SU-DHL-6 (cell line): ENCODE measurements around the gene DROSHA.

ENCODE experiments used
- EZH2phosphoT487 ChIP-seq: fragments of 200-600 bp; sonication (generic), shearing (Covaris generic); conservative IDR thresholded peaks from 2 replicates; pipeline ENCODE4 v1.6.1; 2018; ENCODE audit warnings: mild to moderate bottlenecking, antibody characterized with exemption, low read length, moderate library complexity, mixed read lengths
- TF ChIP-seq, protein P1 (sequence below): fragments of 200-600 bp; sonication (generic); IDR thresholded peaks from one replicate; pipeline ENCODE4 v1.5.1; 2017; ENCODE audit warnings: antibody characterized with exemption, mild to moderate bottlenecking, low read length, moderate library complexity; ENCODE audit not compliant: insufficient read depth, poor library complexity, severe bottlenecking

DNA sequence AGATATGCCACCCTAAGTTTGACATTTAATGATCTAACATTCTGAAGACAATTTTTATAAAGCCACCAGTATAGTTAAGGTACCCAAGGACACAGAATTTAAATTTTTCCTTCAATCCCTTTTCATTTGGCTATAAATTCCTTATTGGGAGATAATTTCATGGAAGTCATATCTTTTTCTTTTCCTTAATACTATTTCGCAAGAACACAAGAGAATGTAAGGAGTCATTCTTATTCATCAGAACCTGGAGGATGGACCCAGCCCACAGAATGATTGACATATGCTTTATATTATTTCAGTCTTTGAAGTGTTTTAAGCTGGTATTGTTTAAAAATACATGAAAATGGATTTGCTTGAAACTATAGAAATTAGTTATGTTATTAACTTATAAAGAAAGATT is 79.6 kb downstream of the DROSHA start:
- TF ChIP-seq, protein P1, sequence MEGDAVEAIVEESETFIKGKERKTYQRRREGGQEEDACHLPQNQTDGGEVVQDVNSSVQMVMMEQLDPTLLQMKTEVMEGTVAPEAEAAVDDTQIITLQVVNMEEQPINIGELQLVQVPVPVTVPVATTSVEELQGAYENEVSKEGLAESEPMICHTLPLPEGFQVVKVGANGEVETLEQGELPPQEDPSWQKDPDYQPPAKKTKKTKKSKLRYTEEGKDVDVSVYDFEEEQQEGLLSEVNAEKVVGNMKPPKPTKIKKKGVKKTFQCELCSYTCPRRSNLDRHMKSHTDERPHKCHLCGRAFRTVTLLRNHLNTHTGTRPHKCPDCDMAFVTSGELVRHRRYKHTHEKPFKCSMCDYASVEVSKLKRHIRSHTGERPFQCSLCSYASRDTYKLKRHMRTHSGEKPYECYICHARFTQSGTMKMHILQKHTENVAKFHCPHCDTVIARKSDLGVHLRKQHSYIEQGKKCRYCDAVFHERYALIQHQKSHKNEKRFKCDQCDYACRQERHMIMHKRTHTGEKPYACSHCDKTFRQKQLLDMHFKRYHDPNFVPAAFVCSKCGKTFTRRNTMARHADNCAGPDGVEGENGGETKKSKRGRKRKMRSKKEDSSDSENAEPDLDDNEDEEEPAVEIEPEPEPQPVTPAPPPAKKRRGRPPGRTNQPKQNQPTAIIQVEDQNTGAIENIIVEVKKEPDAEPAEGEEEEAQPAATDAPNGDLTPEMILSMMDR: no peak
- TF ChIP-seq EZH2phosphoT487: no peak
